ENCODE data around the gene DUS2.
"Not testable (repeated sequence)": the region's sequence is repeated elsewhere in the genome, so short reads cannot be mapped to it uniquely, and the experiment has no call there.

DUS2 gene

DNA sequence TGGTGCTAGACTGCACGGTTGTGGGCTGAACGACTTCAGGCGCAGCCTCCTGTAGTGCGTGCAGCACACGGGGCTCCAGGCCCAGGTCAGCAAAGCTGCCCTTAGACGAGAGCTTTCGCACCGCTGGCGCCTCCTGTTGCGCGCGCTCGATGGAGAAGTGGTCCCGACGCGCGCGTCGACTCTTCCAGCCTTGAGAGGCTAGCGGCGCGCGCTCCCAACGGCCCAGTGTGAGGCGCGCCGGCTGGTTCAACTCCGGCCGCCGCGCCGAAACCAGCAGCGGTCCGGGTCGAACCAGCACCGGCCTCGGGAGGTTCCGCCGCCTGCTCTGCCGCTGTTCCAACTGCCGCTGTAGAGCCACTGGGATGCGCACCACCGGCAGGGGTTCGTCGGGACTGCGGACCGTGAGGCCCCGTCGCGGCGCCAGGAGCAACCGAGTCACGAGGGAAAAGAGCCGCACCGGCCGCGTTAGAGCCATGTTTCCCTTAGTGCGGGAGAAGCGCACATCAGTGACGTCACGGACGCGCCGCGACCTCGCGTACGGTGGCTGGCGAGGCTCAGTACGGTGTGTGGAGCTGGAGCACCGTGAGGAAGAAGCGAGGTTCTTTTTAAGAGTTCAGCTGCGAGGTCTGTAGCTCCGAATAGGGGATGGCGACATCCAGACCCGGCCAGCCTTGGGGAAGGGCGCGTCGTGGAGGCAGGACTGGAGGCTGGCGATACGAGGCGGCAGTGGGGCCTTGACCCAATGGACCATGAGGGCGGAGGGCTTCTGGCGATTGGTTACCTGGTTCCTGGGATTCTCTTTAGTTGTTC lies at the start of gene DUS2, which contains the start of gene DDX28:
TSS of gene DUS2 (plus strand) at position 557 of the 810 bp plus-strand sequence. CDS start 14,740 bp downstream, outside the sequence.
TSS of gene DDX28 (minus strand) at position 505 of the 810 bp plus-strand sequence. CDS start at position 475, 30 bp downstream.
- DNase-seq (ENCODE audit: low read depth in 2 of 2) = peak; percentile 88 to 95

DNA sequence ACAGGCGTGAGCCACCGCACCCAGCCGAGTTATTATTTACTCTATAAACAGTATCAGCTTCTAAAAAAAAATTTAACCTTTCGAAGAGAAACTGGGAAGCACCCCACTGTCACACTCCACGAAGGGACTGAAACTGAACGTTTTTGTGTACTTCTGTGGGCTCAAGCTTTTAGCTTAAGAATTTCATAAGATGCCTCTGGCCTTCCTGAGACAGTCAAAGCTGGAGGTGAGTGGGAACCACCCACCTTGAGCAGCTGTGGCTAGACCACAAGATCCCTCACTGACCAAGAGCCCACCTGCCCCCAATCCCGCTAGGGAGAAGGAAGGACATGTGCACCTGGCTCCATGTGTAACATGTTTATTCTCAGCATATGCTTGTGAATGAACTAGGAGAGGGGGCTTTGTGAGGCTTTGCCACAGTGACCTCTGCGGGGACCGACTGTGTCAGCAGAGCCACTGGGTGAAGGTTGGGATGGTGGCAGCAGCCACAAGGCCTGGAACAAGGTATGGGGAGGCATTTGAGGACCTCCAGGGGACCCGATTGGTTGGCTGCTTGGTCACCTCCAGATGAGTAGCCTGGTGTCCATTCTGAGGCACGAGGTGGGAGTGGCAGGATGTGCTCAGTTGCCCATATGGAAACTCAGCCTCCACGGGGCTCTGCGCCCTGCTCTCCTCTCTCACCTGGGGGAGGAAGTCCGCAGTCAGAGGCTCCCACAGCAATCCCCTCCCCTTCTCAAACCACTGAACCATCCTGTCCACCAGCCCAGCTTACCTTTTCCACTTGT lies 47.6 kb upstream of the DUS2 start:
- no peak for DNase-seq (ENCODE audit: low read depth in 2 of 2)

GRCh38 chr16:67976205-67976604 lies 46.9 kb upstream of the DUS2 start:
- no peak for DNase-seq (ENCODE audit: low read depth in 2 of 2)

DNA sequence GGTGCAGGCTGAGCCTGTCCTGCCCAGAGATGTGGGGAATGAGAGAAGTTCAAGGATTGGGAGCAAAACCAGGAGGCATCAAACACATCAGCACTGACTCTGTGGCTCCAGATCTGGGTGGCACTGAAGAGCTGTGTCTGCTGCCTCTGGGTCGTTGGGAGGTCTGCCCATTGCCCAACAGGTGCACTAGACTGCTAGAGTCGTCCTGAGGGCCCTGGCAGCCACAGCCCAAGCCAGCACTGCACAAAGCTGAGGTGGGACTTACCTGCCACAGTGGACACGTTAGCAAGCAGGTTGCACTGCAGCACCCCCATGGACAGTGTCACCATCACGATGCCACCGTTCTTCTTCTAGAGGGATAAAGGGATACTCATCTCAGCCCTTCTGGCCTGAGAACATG lies 46.1 kb upstream of the DUS2 start:
- DNase-seq (ENCODE audit: low read depth in 2 of 2) = no peak

GRCh38 chr16:67977469-67978227 lies 45.4 kb upstream of the DUS2 start:
- no peak for DNase-seq (ENCODE audit: low read depth in 2 of 2)

GRCh38 chr16:67979955-67980678 lies 43.0 kb upstream of the DUS2 start, which contains the start of gene DPEP3:
Gene DPEP3, minus strand, starts transcription at chr16:67980499. Its CDS starts 119 bp downstream, at chr16:67980380.
- DNase-seq (ENCODE audit: low read depth in 2 of 2) = no peak

DNA sequence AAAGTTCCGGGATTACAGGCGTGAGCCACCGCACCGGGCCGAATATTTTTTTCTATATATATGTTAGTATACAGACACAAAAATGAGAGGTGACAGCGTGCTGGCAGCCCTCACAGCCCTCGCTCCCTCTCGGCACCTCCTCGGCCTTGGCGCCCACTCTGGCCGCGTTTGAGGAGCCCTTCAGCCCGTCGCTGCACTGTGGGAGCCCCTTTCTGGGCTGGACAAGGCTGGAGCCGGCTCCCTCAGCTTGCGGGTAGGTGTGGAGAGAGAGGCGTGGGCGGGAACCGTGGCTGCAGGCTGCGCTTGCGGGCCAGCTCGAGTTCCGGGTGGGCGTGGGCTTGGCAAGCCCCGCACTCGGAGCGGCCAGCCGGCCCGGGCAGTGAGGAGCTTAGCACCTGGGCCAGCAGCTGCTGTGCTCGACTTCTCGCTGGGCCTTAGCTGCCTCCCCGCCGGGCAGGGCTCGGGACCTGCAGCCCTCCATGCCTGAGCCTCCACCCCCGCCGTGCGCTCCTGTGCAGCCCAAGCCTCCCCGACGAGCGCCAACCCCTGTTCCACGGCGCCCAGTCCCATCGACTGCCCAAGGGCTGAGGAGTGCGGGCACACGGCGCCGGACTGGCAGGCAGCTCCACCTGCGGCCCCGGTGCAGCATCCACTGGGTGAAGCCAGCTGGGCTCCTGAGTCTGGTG lies 40.9 kb upstream of the DUS2 start:
- no peak for DNase-seq (ENCODE audit: low read depth in 2 of 2)

DNA sequence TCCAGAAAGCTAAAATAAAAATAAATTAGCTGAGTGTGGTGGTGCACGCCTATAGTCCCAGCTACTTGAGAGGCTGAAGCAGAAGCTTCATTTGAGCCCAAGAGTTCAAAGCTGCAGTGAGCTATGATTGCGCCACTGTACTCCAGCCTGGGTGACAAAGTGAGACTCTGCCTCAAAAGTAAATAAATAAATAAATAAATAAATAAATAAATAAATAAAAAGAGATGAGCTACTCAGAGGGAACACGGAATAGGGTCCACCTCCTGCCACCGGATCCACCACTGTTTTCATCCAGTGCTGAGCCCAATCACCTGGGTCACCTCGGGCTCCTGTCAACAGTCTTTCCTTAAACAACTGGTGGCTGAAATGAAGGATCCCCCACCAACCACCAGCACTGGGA lies 36.1 kb upstream of the DUS2 start:
- DNase-seq (ENCODE audit: low read depth in 2 of 2) = no peak

GRCh38 chr16:67987460-67988160 lies 35.5 kb upstream of the DUS2 start:
- DNase-seq (ENCODE audit: low read depth in 2 of 2) = no peak

- no peak for DNase-seq (ENCODE audit: low read depth in 2 of 2)
Observed at GRCh38 chr16:67988675-67989074, 34.4 kb upstream of the DUS2 start.

- no peak for DNase-seq (ENCODE audit: low read depth in 2 of 2)
Observed at GRCh38 chr16:67989322-67990017, 33.6 kb upstream of the DUS2 start.

- DNase-seq (ENCODE audit: low read depth in 2 of 2) = no peak
Observed at GRCh38 chr16:67990018-67990386, 33.1 kb upstream of the DUS2 start.

- DNase-seq (ENCODE audit: low read depth in 2 of 2) = no peak
Observed at GRCh38 chr16:67992661-67993206, 30.4 kb upstream of the DUS2 start.

GRCh38 chr16:67993207-67994039 lies 29.7 kb upstream of the DUS2 start:
- peak; percentile 65 to 70 for DNase-seq (ENCODE audit: low read depth in 2 of 2)

DNA sequence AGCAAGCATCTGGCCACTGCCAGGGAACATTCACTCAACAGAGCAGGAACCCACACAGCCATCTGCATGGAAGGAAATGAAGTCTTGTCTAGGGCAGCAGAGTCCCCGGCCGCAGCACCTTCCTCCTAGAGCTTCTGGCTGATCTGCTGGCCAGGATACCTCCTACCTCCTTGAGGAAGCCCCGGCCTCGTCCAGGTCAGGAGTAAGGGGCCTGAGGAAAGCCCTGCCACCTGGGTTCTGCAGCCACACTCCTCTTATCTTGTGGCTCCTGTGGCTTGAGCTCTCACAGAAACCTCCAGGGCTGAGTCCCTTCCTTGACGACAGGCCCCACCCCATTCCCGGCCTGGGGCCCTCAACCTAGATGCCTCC lies 29.1 kb upstream of the DUS2 start:
- DNase-seq (ENCODE audit: low read depth in 2 of 2) = not testable (repeated sequence)

GRCh38 chr16:67995423-67995822 lies 27.7 kb upstream of the DUS2 start:
- no peak for DNase-seq (ENCODE audit: low read depth in 2 of 2)

DNA sequence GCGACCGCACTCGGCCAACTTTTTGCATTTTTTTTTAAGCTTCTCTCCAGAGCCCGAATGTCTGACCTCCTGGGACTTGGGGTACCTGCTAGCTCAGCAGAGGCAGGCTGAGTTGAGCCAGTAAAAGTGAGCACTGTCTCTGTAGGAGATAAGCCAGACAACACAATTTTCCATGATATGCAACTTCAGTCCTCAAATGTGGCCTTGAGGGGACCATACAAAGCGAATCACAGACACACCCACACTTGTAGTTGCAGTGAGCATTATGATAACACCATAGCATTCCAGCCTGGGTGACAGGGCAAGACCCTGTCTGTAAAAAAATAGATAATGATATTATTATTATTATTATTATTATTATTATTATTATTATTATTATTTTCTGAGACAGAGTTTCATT lies 26.4 kb upstream of the DUS2 start:
- DNase-seq (ENCODE audit: low read depth in 2 of 2) = no peak

- not testable (repeated sequence) for DNase-seq (ENCODE audit: low read depth in 2 of 2)
Observed at GRCh38 chr16:67998231-67998778, 24.8 kb upstream of the DUS2 start.

Data from stimulated activated CD8-positive, alpha-beta memory T cell treated with anti-CD3 and anti-CD28 coated beads, Interleukin-2, amount 100 ng/mL, for 1 hour (primary cell).